ENCODE measurements around the gene MYH16. TPM values are rescaled to one million over a fixed set of nuclear protein-coding genes. Genes with fewer than 3 reads are reported as not detected.

MYH16 gene
- total and polyA plus RNA-seq, 9 of the 15 experiments (the other 6 are each of a cell fraction or from before 2014, with no cell fraction given) = 0.09 TPM; not detected in 8

DNA sequence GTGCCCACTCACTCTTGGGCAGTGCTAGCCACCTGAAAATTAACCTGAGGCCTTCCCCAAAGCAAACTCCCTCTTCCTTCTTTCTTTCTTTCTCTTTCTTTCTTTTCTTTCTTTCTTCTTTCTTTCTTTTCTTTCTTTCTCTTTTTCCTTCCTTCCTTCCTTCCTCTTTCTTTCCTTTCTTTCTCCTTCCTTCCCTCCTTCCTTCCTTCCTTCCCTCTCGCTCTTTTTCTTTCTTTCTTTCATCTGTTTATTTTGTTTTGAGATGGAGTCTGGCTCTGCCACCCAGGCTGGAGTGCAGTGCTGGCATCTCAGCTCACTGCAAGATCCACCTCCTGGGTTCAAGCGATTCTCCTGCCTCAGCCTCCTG is 47.8 kb upstream of the MYH16 start (continued):
- TF ChIP-seq ZNF263 (CRISPR knock-in tag; IDR thresholded peaks at IDR 0.05; ENCODE audit: borderline replicate concordance) (no peak), ARID2 (IDR thresholded peaks at IDR 0.05) (peak; percentile 34; the same call in 1 of the 2 replicates), ZBTB17 (CRISPR knock-in tag; IDR thresholded peaks at IDR 0.05) (no peak), CC2D1A (IDR thresholded peaks at IDR 0.05) (peak; percentile 16; the same call in 1 of the 2 replicates), ASH1L (IDR thresholded peaks at IDR 0.05; ENCODE audit: borderline replicate concordance, low read depth, partially characterized antibody) (peak; percentile 45), CSDE1 (IDR thresholded peaks at IDR 0.05) (peak in 1 of 2 experiments; percentile 87; a peak in 1 of 4 replicates), OTX1 (CRISPR knock-in tag; IDR thresholded peaks at IDR 0.05) (0 out of 2 replicates have a peak, but pooled peaks have one; percentile 51), NCOA4 (IDR thresholded peaks at IDR 0.05; ENCODE audit: partially characterized antibody) (peak; percentile 12), YBX1 (IDR thresholded peaks at IDR 0.05) (0 out of 2 replicates have a peak, but pooled peaks have one; percentile 54), SMARCA5 (IDR thresholded peaks at IDR 0.05) (peak; percentile 65; the same call in 1 of the 2 replicates), ELF4 (CRISPR knock-in tag; IDR thresholded peaks at IDR 0.05) (0 out of 2 replicates have a peak, but pooled peaks have one; percentile 19), JUNB (CRISPR knock-in tag; conservative IDR thresholded peaks at IDR 0.05) (no peak), THRAP3 (IDR thresholded peaks at IDR 0.05; ENCODE audit: borderline replicate concordance) (peak; percentile 92)
- TF ChIP-seq, protein P1, sequence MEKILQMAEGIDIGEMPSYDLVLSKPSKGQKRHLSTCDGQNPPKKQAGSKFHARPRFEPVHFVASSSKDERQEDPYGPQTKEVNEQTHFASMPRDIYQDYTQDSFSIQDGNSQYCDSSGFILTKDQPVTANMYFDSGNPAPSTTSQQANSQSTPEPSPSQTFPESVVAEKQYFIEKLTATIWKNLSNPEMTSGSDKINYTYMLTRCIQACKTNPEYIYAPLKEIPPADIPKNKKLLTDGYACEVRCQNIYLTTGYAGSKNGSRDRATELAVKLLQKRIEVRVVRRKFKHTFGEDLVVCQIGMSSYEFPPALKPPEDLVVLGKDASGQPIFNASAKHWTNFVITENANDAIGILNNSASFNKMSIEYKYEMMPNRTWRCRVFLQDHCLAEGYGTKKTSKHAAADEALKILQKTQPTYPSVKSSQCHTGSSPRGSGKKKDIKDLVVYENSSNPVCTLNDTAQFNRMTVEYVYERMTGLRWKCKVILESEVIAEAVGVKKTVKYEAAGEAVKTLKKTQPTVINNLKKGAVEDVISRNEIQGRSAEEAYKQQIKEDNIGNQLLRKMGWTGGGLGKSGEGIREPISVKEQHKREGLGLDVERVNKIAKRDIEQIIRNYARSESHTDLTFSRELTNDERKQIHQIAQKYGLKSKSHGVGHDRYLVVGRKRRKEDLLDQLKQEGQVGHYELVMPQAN (IDR thresholded peaks at IDR 0.05; ENCODE audit: borderline replicate concordance) = 0 out of 2 replicates have a peak, but pooled peaks have one; percentile 50
- TF ChIP-seq, protein P2, sequence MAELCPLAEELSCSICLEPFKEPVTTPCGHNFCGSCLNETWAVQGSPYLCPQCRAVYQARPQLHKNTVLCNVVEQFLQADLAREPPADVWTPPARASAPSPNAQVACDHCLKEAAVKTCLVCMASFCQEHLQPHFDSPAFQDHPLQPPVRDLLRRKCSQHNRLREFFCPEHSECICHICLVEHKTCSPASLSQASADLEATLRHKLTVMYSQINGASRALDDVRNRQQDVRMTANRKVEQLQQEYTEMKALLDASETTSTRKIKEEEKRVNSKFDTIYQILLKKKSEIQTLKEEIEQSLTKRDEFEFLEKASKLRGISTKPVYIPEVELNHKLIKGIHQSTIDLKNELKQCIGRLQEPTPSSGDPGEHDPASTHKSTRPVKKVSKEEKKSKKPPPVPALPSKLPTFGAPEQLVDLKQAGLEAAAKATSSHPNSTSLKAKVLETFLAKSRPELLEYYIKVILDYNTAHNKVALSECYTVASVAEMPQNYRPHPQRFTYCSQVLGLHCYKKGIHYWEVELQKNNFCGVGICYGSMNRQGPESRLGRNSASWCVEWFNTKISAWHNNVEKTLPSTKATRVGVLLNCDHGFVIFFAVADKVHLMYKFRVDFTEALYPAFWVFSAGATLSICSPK (IDR thresholded peaks at IDR 0.05; ENCODE audit: borderline replicate concordance) = peak; percentile 84; the same call in 1 of the 2 replicates
- TF ChIP-seq, protein P3, sequence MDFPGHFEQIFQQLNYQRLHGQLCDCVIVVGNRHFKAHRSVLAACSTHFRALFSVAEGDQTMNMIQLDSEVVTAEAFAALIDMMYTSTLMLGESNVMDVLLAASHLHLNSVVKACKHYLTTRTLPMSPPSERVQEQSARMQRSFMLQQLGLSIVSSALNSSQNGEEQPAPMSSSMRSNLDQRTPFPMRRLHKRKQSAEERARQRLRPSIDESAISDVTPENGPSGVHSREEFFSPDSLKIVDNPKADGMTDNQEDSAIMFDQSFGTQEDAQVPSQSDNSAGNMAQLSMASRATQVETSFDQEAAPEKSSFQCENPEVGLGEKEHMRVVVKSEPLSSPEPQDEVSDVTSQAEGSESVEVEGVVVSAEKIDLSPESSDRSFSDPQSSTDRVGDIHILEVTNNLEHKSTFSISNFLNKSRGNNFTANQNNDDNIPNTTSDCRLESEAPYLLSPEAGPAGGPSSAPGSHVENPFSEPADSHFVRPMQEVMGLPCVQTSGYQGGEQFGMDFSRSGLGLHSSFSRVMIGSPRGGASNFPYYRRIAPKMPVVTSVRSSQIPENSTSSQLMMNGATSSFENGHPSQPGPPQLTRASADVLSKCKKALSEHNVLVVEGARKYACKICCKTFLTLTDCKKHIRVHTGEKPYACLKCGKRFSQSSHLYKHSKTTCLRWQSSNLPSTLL (IDR thresholded peaks at IDR 0.05) = 0 out of 2 replicates have a peak, but pooled peaks have one; percentile 50
- TF ChIP-seq, protein P4, sequence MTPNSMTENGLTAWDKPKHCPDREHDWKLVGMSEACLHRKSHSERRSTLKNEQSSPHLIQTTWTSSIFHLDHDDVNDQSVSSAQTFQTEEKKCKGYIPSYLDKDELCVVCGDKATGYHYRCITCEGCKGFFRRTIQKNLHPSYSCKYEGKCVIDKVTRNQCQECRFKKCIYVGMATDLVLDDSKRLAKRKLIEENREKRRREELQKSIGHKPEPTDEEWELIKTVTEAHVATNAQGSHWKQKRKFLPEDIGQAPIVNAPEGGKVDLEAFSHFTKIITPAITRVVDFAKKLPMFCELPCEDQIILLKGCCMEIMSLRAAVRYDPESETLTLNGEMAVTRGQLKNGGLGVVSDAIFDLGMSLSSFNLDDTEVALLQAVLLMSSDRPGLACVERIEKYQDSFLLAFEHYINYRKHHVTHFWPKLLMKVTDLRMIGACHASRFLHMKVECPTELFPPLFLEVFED (CRISPR knock-in tag; conservative IDR thresholded peaks at IDR 0.05) = 0 out of 2 replicates have a peak, but pooled peaks have one; percentile 30
- TF ChIP-seq, protein P5, sequence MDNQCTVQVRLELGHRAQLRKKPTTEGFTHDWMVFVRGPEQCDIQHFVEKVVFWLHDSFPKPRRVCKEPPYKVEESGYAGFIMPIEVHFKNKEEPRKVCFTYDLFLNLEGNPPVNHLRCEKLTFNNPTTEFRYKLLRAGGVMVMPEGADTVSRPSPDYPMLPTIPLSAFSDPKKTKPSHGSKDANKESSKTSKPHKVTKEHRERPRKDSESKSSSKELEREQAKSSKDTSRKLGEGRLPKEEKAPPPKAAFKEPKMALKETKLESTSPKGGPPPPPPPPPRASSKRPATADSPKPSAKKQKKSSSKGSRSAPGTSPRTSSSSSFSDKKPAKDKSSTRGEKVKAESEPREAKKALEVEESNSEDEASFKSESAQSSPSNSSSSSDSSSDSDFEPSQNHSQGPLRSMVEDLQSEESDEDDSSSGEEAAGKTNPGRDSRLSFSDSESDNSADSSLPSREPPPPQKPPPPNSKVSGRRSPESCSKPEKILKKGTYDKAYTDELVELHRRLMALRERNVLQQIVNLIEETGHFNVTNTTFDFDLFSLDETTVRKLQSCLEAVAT (IDR thresholded peaks at IDR 0.05) = peak; percentile 66 to 82; a peak in 3 of 4 replicates
- TF ChIP-seq, protein P6, sequence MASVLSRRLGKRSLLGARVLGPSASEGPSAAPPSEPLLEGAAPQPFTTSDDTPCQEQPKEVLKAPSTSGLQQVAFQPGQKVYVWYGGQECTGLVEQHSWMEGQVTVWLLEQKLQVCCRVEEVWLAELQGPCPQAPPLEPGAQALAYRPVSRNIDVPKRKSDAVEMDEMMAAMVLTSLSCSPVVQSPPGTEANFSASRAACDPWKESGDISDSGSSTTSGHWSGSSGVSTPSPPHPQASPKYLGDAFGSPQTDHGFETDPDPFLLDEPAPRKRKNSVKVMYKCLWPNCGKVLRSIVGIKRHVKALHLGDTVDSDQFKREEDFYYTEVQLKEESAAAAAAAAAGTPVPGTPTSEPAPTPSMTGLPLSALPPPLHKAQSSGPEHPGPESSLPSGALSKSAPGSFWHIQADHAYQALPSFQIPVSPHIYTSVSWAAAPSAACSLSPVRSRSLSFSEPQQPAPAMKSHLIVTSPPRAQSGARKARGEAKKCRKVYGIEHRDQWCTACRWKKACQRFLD (CRISPR knock-in tag; IDR thresholded peaks at IDR 0.05) = no peak

Data from K562 (cell line).